ENCODE results near the gene CHCHD6.

Gene CHCHD6

GRCh38 chr3:126704494-126705214, 614 bp downstream of the CHCHD6 start:
- no peak for DNase-seq (ENCODE audit: low read depth)

- no peak for DNase-seq (ENCODE audit: low read depth)
These were observed 2.6 kb downstream of the CHCHD6 start for GRCh38 chr3:126706631-126707030.

GRCh38 chr3:126711121-126711760, 7.2 kb downstream of the CHCHD6 start:
- DNase-seq (ENCODE audit: low read depth), result no peak

DNA sequence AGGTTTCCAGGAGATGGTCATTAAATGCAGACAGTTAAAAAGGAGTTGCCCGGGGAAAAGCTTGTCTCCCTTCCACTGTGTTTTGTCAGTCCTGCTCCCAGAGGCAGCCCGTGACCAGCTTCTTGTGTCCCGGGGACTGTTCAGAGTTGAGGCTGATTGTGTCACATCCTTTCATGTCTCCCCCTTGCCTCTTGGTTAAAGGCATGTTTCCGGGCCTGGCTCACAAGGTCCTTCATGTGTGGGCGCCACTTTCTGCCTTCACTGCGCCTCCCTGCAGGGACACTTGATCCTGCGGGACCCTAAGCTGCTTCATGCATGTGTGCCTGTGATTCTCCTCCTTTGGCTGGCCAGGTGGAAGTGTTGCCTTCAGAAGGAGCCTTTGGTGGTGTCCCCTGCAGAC, 9.2 kb downstream of the CHCHD6 start:
- DNase-seq (ENCODE audit: low read depth), result no peak

GRCh38 chr3:126714276-126714900, 10.3 kb downstream of the CHCHD6 start:
- DNase-seq (ENCODE audit: low read depth), result no peak

GRCh38 chr3:126714921-126715320, 10.9 kb downstream of the CHCHD6 start:
- DNase-seq (ENCODE audit: low read depth), result no peak

DNA sequence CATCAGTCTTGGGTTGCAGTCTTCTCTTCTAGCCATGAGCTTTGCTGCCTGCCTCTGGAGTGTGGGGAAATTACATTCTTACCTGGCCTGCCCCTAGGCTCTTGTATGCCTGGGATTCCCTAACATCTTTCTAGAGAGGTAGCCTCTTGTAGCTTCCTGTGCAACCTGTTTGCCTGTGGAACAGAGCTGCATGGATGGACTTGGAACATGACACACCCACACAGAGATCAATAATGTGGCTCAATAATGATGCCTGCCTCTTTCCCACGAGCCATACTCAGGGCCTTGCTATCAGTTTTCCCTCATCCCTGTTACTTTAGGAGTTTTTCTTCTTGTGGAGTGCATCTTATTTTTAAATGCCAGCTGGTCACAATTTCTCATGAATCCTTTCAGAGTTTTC, 11.4 kb downstream of the CHCHD6 start:
- no peak for DNase-seq (ENCODE audit: low read depth)

GRCh38 chr3:126716057-126716456, 12.0 kb downstream of the CHCHD6 start:
- DNase-seq (ENCODE audit: low read depth), result no peak

DNA sequence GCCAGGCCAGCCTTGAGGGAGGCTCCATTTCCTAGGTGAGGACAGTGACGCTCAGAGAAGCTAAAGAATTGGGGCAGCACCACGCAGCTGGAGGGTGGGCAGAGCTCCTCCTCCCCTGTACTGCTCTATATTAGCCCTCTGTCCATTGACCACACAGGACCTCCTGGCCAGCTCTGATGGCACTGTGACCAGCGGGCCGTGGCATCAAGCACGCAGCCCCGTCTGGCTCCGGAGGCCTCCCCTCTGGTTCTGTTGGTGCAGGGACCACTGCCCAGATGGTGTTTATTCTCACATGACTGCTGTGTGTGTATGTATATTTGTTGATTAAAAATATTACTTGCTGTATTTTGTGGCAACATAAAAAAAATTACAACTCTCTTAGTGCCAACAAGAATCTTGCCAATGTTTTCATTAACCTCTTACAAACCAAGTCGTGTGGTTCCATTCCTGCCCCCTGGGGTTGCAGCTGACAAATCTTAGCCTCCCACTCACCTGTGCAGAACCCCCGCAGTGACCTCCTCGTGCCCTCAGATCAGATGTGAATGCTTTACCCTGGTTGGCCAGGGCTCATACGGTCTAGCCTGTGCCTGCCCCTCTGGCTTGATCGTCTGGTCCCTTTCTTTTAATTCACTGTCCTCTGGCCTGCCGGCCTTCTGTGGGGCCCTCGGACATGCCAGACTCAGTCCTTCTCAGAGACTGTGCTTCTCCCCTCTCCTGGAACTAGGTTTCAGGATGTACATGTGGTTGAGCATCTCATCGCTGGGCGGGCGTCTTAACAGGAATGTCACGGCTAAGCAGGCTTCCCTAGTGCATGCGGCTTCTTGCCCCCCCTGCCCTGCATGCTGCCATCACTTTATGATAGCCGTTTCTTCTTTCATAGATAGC, 14.8 kb downstream of the CHCHD6 start:
- no peak for DNase-seq (ENCODE audit: low read depth)

GRCh38 chr3:126720596-126720995, 16.6 kb downstream of the CHCHD6 start:
- DNase-seq (ENCODE audit: low read depth), result no peak

DNA sequence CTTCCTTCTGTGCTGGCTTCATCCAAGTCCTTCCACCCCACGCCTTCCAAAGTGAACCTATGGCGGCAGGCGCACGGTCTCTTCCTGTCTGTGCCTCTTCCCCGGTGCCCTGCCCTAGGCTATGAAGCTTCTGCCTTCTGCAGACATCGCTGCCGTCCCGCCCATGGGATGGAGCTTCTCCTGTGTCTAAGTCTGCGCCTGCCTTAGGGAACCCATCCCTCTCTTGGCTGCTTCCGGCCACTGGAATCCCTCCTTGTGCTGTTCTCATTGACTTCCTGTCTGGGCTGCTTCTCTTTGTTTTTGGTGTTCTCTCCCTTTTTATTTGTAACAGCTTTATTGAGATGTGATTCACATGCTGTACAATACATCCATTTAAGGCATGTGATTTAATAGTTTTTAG, 17.2 kb downstream of the CHCHD6 start:
- DNase-seq (ENCODE audit: low read depth), result no peak

DNA sequence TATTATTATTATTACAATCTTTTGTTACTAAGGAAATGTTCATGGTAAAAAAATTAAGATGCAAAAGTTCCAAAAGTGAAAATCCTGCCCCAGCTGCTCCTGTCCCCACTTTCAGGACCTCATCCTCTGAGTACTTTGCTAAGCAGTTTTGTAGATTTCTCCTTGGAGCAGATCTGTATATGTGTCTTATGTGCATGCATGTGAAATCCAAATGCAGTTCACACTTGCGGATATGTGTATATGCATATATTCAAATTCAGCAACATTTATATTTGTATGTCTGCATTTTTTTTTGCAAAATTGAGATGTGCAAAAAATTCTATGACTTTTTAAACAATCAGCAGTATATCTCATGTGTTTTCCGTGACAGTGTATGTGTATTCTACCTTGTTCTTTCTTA, 19.2 kb downstream of the CHCHD6 start:
- no peak for DNase-seq (ENCODE audit: low read depth)

DNA sequence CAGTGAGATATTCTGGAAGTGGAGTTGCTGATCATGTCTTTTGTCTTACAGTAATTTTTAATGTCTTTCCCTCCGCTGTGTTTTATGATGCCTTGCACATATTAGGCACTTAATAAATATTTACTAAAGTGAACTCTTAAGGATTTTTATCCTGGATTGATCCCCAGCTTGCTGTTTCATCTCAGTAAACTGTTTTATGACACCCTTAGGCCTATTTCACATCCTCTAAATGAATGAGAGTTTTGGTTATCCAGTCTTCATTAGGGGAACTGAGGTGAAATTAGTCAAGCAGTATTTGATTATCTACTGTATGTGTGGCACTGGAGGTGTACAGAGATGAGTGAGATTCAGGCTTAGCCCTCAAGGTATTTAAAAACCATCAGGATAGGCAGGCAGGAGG, 19.8 kb downstream of the CHCHD6 start:
- DNase-seq (ENCODE audit: low read depth), result no peak

DNA sequence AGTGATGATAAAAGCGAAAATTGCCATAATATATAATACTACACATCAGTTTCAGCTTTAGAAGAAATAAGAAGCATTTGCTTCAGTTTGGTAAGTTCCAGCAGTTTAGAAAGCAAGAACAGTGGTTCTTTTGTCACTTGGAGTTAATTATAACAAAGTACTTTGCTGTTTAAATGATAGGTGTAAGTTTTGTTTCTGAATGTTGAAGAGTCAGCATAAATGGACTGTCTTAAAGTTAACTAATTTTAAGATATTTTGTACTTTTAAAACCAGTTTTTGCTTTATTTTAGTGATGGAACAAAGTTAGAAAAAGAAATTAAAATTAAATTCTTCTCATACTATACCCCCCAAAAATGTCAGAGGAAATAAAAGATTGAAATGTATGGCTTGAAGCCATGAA, 24.6 kb downstream of the CHCHD6 start:
- DNase-seq (ENCODE audit: low read depth), result no peak

DNA sequence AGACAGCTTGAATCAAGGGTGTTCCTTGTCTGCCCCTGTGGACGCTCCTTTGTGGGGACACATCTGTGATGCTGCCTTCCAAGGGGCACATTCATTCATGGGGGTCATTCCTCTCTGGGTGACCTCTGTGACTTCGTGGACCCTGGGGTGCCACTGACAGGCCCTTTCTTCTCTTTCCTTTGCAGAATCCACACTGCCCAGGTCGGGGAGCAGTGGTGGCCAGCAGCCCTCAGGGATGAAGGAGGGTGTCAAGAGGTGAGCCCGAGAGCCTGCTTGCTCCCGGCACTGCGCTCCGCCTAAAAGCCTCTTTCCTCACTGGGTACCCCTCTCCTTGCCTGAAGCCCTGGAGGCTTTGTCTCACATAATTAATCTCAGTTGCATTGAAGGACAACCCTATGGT, 26.3 kb downstream of the CHCHD6 start:
- DNase-seq (ENCODE audit: low read depth), result no peak

GRCh38 chr3:126731044-126731443, 27.0 kb downstream of the CHCHD6 start:
- no peak for DNase-seq (ENCODE audit: low read depth)

GRCh38 chr3:126732281-126733060, 28.4 kb downstream of the CHCHD6 start:
- DNase-seq (ENCODE audit: low read depth), result no peak

GRCh38 chr3:126733061-126733430, 29.0 kb downstream of the CHCHD6 start:
- DNase-seq (ENCODE audit: low read depth), result no peak

DNA sequence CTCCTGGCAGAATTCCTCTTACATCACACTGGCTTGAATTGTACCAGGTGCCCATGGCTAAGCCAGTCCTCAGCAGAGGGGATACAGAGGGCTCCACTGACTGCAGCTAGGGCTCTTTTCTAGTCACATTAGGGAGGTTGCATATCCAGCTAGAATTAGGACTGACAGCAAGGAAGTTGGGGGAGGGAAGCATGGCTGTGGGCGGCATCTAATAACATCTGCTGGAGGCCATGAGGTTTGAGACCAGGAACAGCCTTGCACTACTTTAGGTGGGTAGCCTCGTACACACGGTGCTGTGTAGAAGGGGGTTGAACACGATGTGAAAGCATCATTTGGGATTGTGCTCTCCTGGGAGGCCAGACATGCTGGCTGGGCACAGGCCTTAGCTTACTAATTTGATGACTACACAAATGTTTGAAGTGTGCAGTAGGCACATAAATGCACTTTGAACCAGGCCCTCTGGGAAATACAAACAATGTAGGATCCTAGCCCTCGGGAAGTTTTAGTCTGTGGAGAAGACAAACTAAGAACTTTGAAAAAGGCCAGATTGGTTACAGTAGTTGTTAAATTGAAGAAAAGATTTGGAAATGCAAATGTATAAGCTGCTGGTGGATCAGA, 30.2 kb downstream of the CHCHD6 start:
- DNase-seq (ENCODE audit: low read depth), result no peak

DNA sequence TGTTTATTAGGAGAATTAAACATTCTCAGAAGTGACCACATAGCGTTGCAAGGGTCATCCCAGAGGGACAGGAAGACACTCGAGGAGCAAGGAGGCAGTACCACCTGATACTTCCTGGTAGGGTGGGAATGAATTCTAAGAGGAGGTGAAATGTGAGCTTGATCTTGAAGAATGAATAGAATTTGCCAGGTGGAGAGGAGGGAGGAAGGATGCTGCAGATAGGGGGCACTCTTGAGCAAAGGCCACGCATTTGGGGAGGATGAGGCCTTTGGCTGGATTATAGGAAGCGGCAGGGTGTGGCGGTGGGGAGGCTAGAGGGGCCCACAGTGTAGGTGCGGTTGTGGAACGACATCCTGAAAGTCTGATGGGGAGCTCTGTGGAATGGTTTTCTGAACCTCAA, 33.5 kb downstream of the CHCHD6 start:
- DNase-seq (ENCODE audit: low read depth), result no peak

DNA sequence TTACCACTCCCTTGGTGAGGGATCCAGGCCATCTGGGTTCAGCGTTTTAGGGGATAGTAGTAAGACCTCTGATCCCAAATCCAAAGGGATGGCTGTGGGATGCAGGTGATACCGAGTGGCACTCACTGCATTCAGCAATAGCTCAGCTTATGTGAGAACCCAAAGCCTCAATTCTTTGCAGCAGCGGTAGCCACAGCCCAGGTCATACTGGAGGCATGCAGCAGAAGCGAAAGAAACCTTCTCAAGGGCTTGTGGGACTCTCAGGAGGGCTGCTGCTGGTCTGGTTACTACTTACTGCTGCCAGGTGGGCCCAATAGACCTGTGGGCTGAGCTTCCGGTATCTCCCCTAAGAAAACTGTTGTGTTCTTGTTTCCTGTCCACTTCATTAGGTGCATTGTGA, 38.0 kb downstream of the CHCHD6 start:
- DNase-seq (ENCODE audit: low read depth), result no peak

All from T follicular helper cell (primary cell).